HEK293T (cell line): Measurements from ENCODE around the gene TMEM39A.

Experiments used
- BHLHE40 ChIP-seq: fragments of 450-650 bp; IDR thresholded peaks from 2 replicates; pipeline ENCODE4 v1.6.1; 2016; ENCODE audit warnings: mild to moderate bottlenecking, moderate library complexity, borderline replicate concordance
- NFRKB ChIP-seq: fragments of 450-650 bp; IDR thresholded peaks from 2 replicates; pipeline ENCODE4 v1.6.1; 2016; ENCODE audit warnings: mild to moderate bottlenecking, moderate library complexity
- SP1 ChIP-seq: fragments of 450-650 bp; IDR thresholded peaks from 2 replicates; pipeline ENCODE4 v1.6.1; 2017
- SUZ12 ChIP-seq: fragments of 450-650 bp; IDR thresholded peaks from 2 replicates; pipeline ENCODE4 v1.6.1; 2016; ENCODE audit warnings: mild to moderate bottlenecking

GRCh38 chr3:119481079-119481478 is 17.7 kb upstream of the TMEM39A start:
- TF ChIP-seq SUZ12 (no peak), SP1 (no peak), BHLHE40 (no peak), NFRKB (no peak)
